GM19240 (cell line): ENCODE results near the gene ADD2.
"Not testable (repeated sequence)": the region's sequence is repeated elsewhere in the genome, so short reads cannot be mapped to it uniquely, and the experiment has no call there.

Experiments used
- DNase-seq: peaks from one replicate; pipeline ENCODE4 v3.0.0; 2011; ENCODE audit warnings: low spot score; ENCODE audit not compliant: insufficient read length

ADD2 gene

GRCh38 chr2:70752396-70752795 is 15.6 kb downstream of the ADD2 start:
- no peak for DNase-seq

- DNase-seq = no peak
These were observed 16.1 kb downstream of the ADD2 start for GRCh38 chr2:70751881-70752280.

GRCh38 chr2:70750320-70750719 is 17.7 kb downstream of the ADD2 start:
- DNase-seq = no peak

- no peak for DNase-seq
These were observed 19.8 kb downstream of the ADD2 start for GRCh38 chr2:70748002-70748784.

GRCh38 chr2:70747284-70747683 is 20.7 kb downstream of the ADD2 start:
- DNase-seq = no peak

GRCh38 chr2:70746094-70746974 is 21.7 kb downstream of the ADD2 start:
- DNase-seq = no peak

- no peak for DNase-seq
These were observed 22.6 kb downstream of the ADD2 start for GRCh38 chr2:70745276-70745825.

GRCh38 chr2:70744397-70744796 is 23.6 kb downstream of the ADD2 start:
- DNase-seq = no peak

- no peak for DNase-seq
These were observed 24.3 kb downstream of the ADD2 start for GRCh38 chr2:70743677-70744076.

GRCh38 chr2:70743068-70743467 is 24.9 kb downstream of the ADD2 start:
- no peak for DNase-seq

GRCh38 chr2:70739492-70739891 is 28.5 kb downstream of the ADD2 start:
- not testable (repeated sequence) for DNase-seq

GRCh38 chr2:70738159-70738558 is 29.8 kb downstream of the ADD2 start:
- DNase-seq = no peak

- no peak for DNase-seq
These were observed 32.9 kb downstream of the ADD2 start for GRCh38 chr2:70735071-70735470.

- no peak for DNase-seq
These were observed 34.3 kb downstream of the ADD2 start for GRCh38 chr2:70733646-70734180.

GRCh38 chr2:70732766-70733645 is 35.0 kb downstream of the ADD2 start:
- DNase-seq = no peak

- DNase-seq = no peak
These were observed 37.3 kb downstream of the ADD2 start for GRCh38 chr2:70730730-70731129.

GRCh38 chr2:70729647-70730046 is 38.4 kb downstream of the ADD2 start:
- no peak for DNase-seq

GRCh38 chr2:70728128-70728527 is 39.9 kb downstream of the ADD2 start:
- no peak for DNase-seq

GRCh38 chr2:70726947-70727725 is 40.9 kb downstream of the ADD2 start:
- DNase-seq = no peak

GRCh38 chr2:70725505-70725904 is 42.5 kb downstream of the ADD2 start:
- DNase-seq = no peak
